Globus pallidus (tissue), 1 donor: ENCODE data around the gene CDK6.
A peak's percentile ranks its signal among the peaks of the same experiment; 100 is the strongest.

Experiments used
- DNase-seq: peaks from one replicate; pipeline ENCODE4 v3.0.0-alpha.2; 2015; ENCODE audit warnings: low spot score

Gene CDK6

GRCh38 chr7:92826258-92826938 lies 10.0 kb downstream of the CDK6 start:
- no peak for DNase-seq

GRCh38 chr7:92824901-92825480 lies 11.4 kb downstream of the CDK6 start:
- no peak for DNase-seq

DNA sequence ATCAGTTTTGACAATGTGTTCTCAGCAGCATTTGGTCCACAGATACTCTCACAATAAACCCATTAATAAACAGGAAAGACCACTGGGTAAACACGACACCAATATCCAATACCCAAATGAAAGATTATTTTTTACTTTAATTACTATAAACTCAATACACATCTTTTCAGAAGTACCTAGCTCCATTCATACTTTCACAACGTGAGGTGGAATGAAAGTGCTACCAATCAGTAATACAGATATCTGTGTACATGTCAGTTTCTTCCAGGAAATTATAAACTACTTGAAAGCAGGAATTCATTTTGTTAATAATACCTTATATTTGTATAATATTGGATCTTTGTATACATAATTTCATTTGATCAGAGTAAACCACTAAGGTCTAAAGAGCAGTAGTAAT lies 11.9 kb downstream of the CDK6 start:
- DNase-seq = no peak

DNA sequence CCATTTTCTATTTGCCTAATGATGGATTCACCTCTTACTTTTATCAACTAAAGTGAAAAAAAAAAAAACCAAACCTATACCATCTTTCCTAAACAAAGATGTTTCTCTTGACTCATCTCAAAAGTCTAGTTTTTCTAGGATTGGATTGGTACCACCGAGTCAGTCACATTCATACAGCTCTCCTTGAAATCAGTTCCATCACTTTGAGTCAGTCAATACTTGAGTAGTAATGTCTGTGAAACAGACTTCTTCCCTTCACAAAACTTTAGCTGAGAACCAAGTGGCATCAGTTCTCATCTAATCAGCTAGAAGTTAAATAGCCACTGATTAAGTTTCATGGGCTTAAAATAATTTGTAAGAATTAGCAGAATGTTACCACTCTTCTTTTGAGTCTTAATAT lies 13.3 kb downstream of the CDK6 start:
- no peak for DNase-seq

DNA sequence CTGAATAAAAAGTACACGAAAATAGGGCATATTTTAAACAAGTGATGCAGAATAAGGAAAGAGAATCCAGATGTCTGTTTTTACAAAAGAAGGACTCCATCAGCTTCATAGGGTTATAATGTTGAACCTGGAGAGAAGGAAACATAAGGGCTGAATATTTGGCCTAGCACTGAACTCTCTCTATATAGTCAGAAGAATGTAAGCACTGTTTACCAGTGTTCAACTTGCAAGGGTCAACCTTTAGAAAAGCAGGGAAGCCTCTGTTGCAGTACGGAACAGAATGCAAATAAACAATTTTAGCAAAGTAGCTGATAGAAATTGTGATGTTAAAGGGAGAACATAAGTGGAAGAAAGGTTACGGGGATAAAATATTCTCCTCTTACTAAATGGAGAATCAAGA lies 16.2 kb downstream of the CDK6 start:
- no peak for DNase-seq

DNA sequence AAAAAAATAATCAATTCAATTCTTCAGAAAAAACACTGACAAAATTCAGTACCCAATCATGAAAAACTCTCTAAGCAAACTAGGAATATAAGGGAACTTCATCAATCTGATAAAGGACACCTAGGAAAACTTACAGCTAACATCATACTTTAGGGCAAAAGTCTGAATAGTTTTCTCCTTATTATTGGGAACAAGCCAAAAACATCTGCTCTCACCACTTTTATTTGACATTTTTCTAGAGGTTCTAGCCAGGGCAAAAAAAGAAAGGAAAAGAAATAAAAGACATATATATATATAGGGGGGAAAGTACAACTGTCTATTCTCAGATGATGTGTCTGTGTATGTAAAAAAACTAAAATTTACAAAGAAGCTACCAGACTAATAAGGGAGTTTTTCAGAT lies 19.0 kb downstream of the CDK6 start:
- DNase-seq = no peak

DNA sequence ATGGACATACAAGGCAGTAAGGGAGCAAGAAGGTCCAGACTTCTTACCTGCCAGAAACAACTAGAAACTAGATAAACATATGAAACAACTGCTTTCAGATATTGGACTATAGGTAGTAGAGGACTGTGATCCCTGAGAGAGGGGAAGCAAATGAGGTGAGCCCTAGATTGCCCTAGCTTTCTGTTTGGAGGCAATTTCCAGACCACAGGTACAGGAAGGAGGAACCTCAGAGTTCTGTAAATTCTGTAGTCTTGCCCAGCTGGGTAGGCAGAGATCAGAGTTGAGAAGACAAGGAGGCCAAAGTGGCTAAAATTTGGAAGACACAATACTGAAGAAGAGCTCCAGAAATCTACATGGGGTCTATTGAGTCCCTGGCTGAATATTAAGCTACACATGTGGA lies 21.0 kb downstream of the CDK6 start:
- no peak for DNase-seq

DNA sequence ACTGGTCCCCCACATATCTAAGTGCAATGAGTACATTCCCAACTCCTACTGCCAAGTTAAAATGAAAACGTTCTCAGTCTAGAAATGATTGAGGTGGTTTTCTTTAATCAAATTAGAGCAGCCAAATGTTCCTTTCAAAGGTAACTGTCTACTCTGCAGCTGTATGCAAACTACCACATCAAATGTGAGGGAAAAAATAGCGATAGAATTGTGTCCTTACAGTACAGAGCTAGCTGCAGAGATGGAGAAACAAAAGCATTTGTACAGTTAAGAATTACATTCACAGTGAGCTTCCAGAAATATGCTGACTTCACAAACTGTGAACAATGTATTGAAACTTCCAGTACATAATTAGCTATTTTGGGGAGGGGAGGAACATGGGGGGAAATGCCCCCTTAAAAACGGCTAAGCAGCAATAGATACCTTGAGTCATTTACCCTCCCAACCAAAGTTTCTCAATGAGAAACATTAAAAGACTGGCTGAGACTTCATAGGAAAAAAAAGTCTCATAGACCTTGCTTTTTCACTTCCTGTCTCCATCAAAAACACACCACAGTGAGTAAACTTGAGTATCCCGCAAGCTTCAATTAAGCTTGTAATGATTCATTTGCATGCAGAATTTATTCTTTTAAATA lies 22.9 kb downstream of the CDK6 start:
- DNase-seq = no peak

- DNase-seq = no peak
These were observed 25.2 kb downstream of the CDK6 start for GRCh38 chr7:92811158-92811557.

- DNase-seq = peak; percentile 49
These were observed 26.4 kb downstream of the CDK6 start for GRCh38 chr7:92809760-92810573.

GRCh38 chr7:92809397-92809759 lies 27.0 kb downstream of the CDK6 start:
- no peak for DNase-seq

DNA sequence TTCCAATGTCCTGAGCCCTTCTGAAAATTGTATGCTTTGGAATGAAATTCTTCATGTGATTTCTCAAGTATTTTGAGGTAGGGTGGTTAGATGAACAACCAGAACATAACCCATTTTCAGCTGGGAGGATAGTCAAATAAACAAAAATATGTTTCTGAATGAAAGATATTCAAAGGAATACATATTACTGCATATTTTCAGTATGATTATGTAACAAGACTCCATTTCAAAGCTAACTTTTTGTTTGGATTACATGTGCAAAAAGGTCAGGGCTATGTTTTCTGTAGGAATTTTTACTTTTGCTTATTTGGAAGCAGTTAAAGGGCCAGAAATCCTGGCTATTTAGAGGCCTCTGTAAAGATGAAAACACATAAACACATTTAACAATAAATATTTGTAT lies 27.7 kb downstream of the CDK6 start:
- no peak for DNase-seq

- DNase-seq = no peak
These were observed 28.4 kb downstream of the CDK6 start for GRCh38 chr7:92808006-92808405.

- DNase-seq = no peak
These were observed 29.9 kb downstream of the CDK6 start for GRCh38 chr7:92806496-92806895.

DNA sequence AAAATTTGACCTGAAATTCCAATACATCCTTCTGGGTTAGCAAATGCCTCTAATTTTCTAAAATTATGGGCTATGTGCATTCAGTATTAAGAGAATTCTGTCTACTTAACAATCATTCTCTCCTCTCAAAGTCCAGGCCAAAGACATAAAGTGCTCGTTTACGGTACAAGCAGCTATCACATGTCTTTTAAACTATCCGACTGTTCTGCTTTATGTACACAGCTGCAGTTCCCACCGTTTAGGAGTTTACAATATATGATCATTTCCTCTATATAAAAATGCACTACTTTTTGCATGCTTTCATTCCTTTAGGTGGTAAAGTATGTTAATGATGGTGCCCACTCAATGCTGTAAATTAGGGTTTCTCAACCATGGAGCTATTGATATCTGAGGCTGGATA lies 34.0 kb downstream of the CDK6 start:
- no peak for DNase-seq

DNA sequence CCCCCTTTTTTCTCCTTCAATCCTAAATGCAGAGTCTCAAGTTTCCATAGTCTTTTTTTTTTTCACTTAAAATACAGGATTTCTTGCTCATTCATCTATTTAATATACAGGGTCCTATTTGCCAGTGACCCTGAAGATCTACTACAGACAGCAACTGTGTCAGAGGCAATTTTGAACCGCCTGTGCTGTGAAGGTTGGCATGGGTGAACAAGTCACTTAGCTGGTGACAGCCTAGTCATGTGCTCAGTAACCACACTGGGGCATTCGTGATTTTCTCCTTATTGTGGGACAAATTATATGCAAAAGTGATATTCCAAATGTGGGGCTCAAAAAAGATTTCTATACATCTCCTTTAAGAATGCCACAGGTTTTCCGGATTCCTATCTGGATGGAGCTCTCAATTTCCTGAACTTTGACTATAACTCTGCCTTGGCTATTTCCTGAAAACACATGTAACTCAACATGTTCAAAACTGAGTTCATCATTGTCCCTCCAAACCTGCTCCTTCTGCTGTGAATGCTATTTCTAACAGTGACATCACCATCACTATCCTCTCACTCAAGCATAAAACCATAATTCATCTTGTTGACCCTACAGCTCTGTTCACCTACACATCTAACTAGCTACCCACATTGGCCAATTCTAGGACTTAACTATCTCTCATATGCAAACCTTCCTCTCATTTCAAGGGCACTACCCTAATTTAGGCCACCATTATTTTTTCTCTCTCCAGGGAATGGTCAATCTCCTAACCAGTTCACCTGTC lies 36.7 kb downstream of the CDK6 start:
- no peak for DNase-seq

DNA sequence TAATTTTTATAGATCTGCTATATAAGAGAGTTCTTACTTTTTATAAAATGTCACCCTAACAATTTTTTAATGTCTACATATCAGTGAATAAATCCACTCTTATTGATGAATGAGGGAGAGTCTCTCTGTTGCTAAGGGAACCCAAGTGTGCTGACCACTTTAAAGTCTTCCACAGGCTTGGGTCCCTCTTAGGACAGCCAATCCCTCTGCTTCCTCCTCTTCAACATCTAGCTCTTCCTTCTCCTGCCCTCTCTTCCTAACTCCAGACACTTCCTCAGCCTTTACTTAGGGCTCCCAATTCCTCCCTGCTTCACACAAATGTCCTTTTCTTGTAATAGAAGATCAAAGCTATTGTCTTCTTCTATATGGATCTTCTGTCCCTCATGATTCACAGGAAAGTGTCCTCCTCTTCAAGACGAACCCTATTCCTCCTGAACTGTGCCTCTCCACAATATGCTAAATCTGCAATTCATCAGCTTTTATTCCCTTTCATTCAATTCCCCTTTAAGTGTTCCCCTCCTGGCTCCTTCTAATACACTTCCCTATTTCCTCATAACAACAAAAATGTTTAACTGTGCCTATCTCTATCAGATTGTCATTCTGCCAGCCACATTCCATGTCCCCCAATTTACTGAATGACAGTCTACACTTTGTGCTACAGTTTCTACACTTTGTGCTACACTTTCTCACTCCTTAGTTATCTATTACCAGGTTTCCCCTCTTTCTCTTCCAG lies 37.7 kb downstream of the CDK6 start:
- DNase-seq = no peak

DNA sequence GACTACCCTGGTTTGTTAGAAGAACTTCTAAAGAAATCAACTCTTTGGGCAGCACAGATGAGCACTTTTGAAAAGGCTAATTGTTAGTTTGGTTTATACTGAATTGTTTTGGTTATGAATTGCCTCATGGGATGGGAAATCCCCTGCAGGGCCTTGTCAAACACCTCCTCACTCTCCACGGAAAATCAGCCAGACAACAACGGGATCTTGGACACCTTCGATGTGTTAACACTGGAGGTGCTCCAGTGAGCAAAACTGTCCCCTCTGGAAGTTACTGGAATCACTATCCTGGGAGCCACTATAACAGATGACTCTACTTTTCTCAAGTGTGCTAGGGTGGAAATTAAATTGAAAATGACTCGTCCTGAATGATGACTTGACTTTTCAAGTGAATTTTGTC lies 38.7 kb downstream of the CDK6 start:
- no peak for DNase-seq

- no peak for DNase-seq
These were observed 39.1 kb downstream of the CDK6 start for GRCh38 chr7:92797284-92797683.

- no peak for DNase-seq
These were observed 41.5 kb downstream of the CDK6 start for GRCh38 chr7:92794831-92795230.

GRCh38 chr7:92794391-92794790 lies 42.0 kb downstream of the CDK6 start:
- no peak for DNase-seq
